ENCODE measurements around the gene CCDC8.

- TF ChIP-seq, protein P1, sequence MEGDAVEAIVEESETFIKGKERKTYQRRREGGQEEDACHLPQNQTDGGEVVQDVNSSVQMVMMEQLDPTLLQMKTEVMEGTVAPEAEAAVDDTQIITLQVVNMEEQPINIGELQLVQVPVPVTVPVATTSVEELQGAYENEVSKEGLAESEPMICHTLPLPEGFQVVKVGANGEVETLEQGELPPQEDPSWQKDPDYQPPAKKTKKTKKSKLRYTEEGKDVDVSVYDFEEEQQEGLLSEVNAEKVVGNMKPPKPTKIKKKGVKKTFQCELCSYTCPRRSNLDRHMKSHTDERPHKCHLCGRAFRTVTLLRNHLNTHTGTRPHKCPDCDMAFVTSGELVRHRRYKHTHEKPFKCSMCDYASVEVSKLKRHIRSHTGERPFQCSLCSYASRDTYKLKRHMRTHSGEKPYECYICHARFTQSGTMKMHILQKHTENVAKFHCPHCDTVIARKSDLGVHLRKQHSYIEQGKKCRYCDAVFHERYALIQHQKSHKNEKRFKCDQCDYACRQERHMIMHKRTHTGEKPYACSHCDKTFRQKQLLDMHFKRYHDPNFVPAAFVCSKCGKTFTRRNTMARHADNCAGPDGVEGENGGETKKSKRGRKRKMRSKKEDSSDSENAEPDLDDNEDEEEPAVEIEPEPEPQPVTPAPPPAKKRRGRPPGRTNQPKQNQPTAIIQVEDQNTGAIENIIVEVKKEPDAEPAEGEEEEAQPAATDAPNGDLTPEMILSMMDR (IDR thresholded peaks at IDR 0.05): no peak
- no peak for TF ChIP-seq ZFX (IDR thresholded peaks at IDR 0.05; ENCODE audit: borderline replicate concordance)
These were observed 29.5 kb downstream of the CCDC8 start for GRCh38 chr19:46383846-46384245.
